ENCODE measurements around the gene SLC38A6.

- TF ChIP-seq, protein P1, sequence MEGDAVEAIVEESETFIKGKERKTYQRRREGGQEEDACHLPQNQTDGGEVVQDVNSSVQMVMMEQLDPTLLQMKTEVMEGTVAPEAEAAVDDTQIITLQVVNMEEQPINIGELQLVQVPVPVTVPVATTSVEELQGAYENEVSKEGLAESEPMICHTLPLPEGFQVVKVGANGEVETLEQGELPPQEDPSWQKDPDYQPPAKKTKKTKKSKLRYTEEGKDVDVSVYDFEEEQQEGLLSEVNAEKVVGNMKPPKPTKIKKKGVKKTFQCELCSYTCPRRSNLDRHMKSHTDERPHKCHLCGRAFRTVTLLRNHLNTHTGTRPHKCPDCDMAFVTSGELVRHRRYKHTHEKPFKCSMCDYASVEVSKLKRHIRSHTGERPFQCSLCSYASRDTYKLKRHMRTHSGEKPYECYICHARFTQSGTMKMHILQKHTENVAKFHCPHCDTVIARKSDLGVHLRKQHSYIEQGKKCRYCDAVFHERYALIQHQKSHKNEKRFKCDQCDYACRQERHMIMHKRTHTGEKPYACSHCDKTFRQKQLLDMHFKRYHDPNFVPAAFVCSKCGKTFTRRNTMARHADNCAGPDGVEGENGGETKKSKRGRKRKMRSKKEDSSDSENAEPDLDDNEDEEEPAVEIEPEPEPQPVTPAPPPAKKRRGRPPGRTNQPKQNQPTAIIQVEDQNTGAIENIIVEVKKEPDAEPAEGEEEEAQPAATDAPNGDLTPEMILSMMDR (IDR thresholded peaks at IDR 0.05; ENCODE audit: poor library complexity) = no peak
- no peak for TF ChIP-seq EZH2 (IDR thresholded peaks at IDR 0.05; ENCODE audit: borderline replicate concordance)
Measured at GRCh38 chr14:60973070-60973469, 8.0 kb upstream of the SLC38A6 start.
